K562 (cell line): ENCODE results near the gene RASGRP2. TPM values are rescaled to one million over a fixed set of nuclear protein-coding genes. Genes with fewer than 3 reads are reported as not detected.

Experiments
- GTF2E2 ChIP-seq: fragments of 200-800 bp; sonication (Bioruptor generic); IDR thresholded peaks from 2 replicates; pipeline ENCODE4 v1.6.1; 2016; ENCODE audit warnings: missing genetic modification characterization, missing compliant biosample characterization
- HMGN3 ChIP-seq: IDR thresholded peaks from 2 replicates; pipeline ENCODE4 v1.6.1; 2011; ENCODE audit warnings: borderline replicate concordance, low read depth, mild to moderate bottlenecking, mixed read lengths, low read length; ENCODE audit not compliant: insufficient read length; ENCODE audit errors: extremely low read depth
- KDM4B ChIP-seq, 2 experiments: fragments of 450-650 bp in 1 of 2; sonication (generic) in 1 of 2; IDR thresholded peaks; 2 replicates each; pipeline ENCODE4 v1.6.1; 2016 to 2017; ENCODE audit warnings: borderline replicate concordance in 2 of 2, antibody characterized with exemption in 1 of 2, low read depth in 1 of 2, mild to moderate bottlenecking in 1 of 2
- KLF10 ChIP-seq: fragments of 250-450 bp; sonication (Bioruptor Pico); IDR thresholded peaks from 2 replicates; pipeline ENCODE4 v1.6.1; 2021; ENCODE audit warnings: matching md5 sums
- MEIS2 ChIP-seq: fragments of 450-650 bp; IDR thresholded peaks from 2 replicates; pipeline ENCODE4 v1.6.1; 2014; ENCODE audit warnings: mild to moderate bottlenecking; ENCODE audit not compliant: partially characterized antibody
- MTA3 ChIP-seq: fragments of 450-650 bp; formaldehyde crosslinking; IDR thresholded peaks from 2 replicates; pipeline ENCODE4 v1.6.1; 2017; ENCODE audit warnings: mild to moderate bottlenecking, borderline replicate concordance
- PRPF4 ChIP-seq: fragments of 200-400 bp; formaldehyde crosslinking; IDR thresholded peaks from one replicate; pipeline ENCODE4 v1.6.1; 2017; ENCODE audit warnings: low read length, low read depth, mild to moderate bottlenecking; ENCODE audit not compliant: insufficient read depth, poor library complexity, severe bottlenecking
- RAD51 ChIP-seq: fragments of 450-650 bp; IDR thresholded peaks from 2 replicates; pipeline ENCODE4 v1.7.1; 2016; ENCODE audit warnings: low read depth, mild to moderate bottlenecking, borderline replicate concordance
- RNF2 ChIP-seq: sonication (generic); IDR thresholded peaks from 2 replicates; pipeline ENCODE4 v1.6.1; 2016
- SIN3B ChIP-seq: fragments of 450-650 bp; IDR thresholded peaks from 2 replicates; pipeline ENCODE4 v1.6.1; 2017; ENCODE audit warnings: low read depth, mild to moderate bottlenecking, moderate library complexity
- SNIP1 ChIP-seq: fragments of 450-650 bp; IDR thresholded peaks from 2 replicates; pipeline ENCODE4 v1.7.1; 2017; ENCODE audit warnings: low read depth, mild to moderate bottlenecking
- TEAD2 ChIP-seq: fragments of 450-650 bp; IDR thresholded peaks from 2 replicates; pipeline ENCODE4 v1.6.1; 2016; ENCODE audit warnings: missing genetic modification characterization, control low read depth, missing compliant biosample characterization
- TFAM ChIP-seq: fragments of 250-450 bp; sonication (Bioruptor Pico); conservative IDR thresholded peaks from 2 replicates; pipeline ENCODE4 v1.5.0; 2021; ENCODE audit warnings: mild to moderate bottlenecking, moderate library complexity
- polyA plus RNA-seq, 8 experiments: library from polyadenylated mRNA; depleted of rRNA in 4 of 8; stranded (reverse) in 5 of 8; unstranded in 3 of 8; fragments of >200 nt; fragmentation: Nextera tagmentation in 2 of 8; fragmentation: Illumina TruSeq in 1 of 8; extraction: Ambion mirVana in 2 of 8; extraction: Trizol in 1 of 8; gene quantifications; 2 replicates each; pipeline versions ENCODE4 v1.2.1 to v1.2.3, GENCODE V29; 2011 to 2014; ENCODE audit warnings: inconsistent platforms in 1 of 8, missing spikeins in 1 of 8
- total RNA-seq, 7 experiments: library from RNA; depleted of rRNA in 6 of 7; stranded (reverse); fragments of >200 nt in 6 of 7; fragmentation: Illumina TruSeq in 2 of 7; extraction: Trizol in 2 of 7; gene quantifications; 2 replicates each; pipeline versions ENCODE4 v1.2.1 to v1.2.3, GENCODE V29; 2011 to 2021; ENCODE audit warnings: low replicate concordance in 1 of 7
- TF ChIP-seq, protein P1 (sequence below): fragments of 250-450 bp; sonication (Bioruptor Pico); IDR thresholded peaks from 2 replicates; pipeline ENCODE4 v1.9.0; 2021; ENCODE audit warnings: mild to moderate bottlenecking, inconsistent platforms
- TF ChIP-seq, protein P2 (sequence below): sonication (generic); formaldehyde crosslinking; IDR thresholded peaks from 2 replicates; pipeline ENCODE4 v1.8.0; 2022; ENCODE audit warnings: missing genetic modification reagents, mild to moderate bottlenecking, borderline replicate concordance
- TF ChIP-seq, protein P3 (sequence below), 2 experiments: fragments of 450-650 bp; IDR thresholded peaks; 2 replicates each; pipeline ENCODE4 v1.6.1; 2016
- TF ChIP-seq, protein P4 (sequence below): fragments of 250-450 bp; sonication (Bioruptor Pico); IDR thresholded peaks from 2 replicates; pipeline ENCODE4 v1.5.0; 2021
- TF ChIP-seq, protein P5 (sequence below), 2 experiments: fragments of 450-650 bp in 1 of 2; sonication (generic) in 1 of 2; formaldehyde crosslinking; conservative IDR thresholded peaks; 2 replicates each; pipeline versions ENCODE4 v1.4.0 to v1.8.1; 2020 to 2022; ENCODE audit warnings: mild to moderate bottlenecking in 1 of 2, missing genetic modification reagents in 1 of 2
- TF ChIP-seq, protein P6 (sequence below): fragments of 250-450 bp; sonication (Bioruptor Pico); IDR thresholded peaks from 2 replicates; pipeline ENCODE4 v1.8.0; 2021; ENCODE audit warnings: moderate library complexity, mild to moderate bottlenecking, inconsistent platforms

The RASGRP2 gene
- total and polyA plus RNA-seq, 9 of the 15 experiments (the other 6 are each of a cell fraction or from before 2014, with no cell fraction given) = 0.87 to 22.7 (median 5.5) TPM

DNA sequence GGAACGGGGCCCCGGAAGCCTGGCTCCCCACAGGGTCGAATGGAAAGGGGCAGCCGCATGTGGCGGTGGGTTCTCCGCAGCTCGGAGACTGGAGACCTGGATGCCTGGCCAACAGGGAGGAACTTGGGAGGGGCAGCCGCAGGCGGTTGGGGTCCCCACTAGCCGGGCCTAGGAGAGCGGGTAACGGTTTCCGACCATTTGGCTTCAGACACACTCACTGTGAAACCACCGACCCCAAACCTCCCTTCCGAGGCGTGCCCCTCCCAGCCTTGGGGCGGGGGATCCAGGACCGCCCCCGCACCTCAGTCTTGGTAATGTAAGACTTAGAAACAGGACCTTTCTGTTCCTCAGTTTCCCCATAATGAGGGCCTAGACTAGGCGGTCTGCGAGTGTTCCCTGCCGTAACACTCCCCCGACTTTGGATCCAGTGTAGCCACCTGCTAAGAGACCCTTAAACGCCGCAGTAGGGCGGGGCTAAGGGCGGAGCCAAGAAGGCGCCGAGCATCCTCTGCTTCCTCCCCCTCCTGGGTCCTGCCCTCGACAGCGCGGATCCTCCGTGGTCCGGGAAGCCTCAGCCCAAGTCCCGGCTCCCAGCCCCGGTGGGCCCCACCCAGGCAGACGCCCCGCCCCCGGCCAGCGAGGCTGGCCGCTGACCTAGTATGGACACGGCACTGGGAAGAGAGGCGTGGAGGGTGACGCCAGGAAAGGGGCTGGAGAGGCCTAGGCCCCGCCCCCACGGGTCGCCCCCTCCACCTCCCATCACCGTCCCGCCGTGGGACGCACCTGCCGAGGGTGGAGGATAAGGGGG is 1.8 kb upstream of the RASGRP2 start (continued):
- TF ChIP-seq, protein P1, sequence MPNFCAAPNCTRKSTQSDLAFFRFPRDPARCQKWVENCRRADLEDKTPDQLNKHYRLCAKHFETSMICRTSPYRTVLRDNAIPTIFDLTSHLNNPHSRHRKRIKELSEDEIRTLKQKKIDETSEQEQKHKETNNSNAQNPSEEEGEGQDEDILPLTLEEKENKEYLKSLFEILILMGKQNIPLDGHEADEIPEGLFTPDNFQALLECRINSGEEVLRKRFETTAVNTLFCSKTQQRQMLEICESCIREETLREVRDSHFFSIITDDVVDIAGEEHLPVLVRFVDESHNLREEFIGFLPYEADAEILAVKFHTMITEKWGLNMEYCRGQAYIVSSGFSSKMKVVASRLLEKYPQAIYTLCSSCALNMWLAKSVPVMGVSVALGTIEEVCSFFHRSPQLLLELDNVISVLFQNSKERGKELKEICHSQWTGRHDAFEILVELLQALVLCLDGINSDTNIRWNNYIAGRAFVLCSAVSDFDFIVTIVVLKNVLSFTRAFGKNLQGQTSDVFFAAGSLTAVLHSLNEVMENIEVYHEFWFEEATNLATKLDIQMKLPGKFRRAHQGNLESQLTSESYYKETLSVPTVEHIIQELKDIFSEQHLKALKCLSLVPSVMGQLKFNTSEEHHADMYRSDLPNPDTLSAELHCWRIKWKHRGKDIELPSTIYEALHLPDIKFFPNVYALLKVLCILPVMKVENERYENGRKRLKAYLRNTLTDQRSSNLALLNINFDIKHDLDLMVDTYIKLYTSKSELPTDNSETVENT (CRISPR knock-in tag) = no peak
- TF ChIP-seq, protein P2, sequence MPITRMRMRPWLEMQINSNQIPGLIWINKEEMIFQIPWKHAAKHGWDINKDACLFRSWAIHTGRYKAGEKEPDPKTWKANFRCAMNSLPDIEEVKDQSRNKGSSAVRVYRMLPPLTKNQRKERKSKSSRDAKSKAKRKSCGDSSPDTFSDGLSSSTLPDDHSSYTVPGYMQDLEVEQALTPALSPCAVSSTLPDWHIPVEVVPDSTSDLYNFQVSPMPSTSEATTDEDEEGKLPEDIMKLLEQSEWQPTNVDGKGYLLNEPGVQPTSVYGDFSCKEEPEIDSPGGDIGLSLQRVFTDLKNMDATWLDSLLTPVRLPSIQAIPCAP (CRISPR knock-in tag) = no peak
- TF ChIP-seq RNF2 (no peak; the same call in 1 of the 2 replicates), TEAD2 (tag) (no peak), GTF2E2 (peak; percentile 11; the same call in 1 of the 2 replicates), PRPF4 (no peak), TFAM (CRISPR knock-in tag) (no peak), SIN3B (no peak), KLF10 (CRISPR knock-in tag) (no peak), MEIS2 (no peak), RAD51 (no peak), MTA3 (0 out of 2 replicates have a peak, but pooled peaks have one; percentile 30), SNIP1 (peak; percentile 78), KDM4B (IDR thresholded peaks at IDR 0.05; ENCODE audit: borderline replicate concordance in 2 of 2, low read depth in 1 of 2) (no peak), HMGN3 (peak; percentile 25)
- TF ChIP-seq, protein P3, sequence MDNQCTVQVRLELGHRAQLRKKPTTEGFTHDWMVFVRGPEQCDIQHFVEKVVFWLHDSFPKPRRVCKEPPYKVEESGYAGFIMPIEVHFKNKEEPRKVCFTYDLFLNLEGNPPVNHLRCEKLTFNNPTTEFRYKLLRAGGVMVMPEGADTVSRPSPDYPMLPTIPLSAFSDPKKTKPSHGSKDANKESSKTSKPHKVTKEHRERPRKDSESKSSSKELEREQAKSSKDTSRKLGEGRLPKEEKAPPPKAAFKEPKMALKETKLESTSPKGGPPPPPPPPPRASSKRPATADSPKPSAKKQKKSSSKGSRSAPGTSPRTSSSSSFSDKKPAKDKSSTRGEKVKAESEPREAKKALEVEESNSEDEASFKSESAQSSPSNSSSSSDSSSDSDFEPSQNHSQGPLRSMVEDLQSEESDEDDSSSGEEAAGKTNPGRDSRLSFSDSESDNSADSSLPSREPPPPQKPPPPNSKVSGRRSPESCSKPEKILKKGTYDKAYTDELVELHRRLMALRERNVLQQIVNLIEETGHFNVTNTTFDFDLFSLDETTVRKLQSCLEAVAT (IDR thresholded peaks at IDR 0.05) = no peak
- TF ChIP-seq, protein P4, sequence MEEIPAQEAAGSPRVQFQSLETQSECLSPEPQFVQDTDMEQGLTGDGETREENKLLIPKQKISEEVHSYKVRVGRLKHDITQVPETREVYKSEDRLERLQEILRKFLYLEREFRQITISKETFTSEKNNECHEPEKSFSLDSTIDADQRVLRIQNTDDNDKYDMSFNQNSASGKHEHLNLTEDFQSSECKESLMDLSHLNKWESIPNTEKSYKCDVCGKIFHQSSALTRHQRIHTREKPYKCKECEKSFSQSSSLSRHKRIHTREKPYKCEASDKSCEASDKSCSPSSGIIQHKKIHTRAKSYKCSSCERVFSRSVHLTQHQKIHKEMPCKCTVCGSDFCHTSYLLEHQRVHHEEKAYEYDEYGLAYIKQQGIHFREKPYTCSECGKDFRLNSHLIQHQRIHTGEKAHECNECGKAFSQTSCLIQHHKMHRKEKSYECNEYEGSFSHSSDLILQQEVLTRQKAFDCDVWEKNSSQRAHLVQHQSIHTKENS = no peak
- TF ChIP-seq, protein P5, sequence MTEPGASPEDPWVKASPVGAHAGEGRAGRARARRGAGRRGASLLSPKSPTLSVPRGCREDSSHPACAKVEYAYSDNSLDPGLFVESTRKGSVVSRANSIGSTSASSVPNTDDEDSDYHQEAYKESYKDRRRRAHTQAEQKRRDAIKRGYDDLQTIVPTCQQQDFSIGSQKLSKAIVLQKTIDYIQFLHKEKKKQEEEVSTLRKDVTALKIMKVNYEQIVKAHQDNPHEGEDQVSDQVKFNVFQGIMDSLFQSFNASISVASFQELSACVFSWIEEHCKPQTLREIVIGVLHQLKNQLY (CRISPR knock-in tag; conservative IDR thresholded peaks at IDR 0.05) = no peak
- TF ChIP-seq, protein P6, sequence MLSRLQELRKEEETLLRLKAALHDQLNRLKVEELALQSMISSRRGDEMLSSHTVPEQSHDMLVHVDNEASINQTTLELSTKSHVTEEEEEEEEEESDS (CRISPR knock-in tag) = no peak
